B cell (primary cell): ENCODE measurements around the gene ICAM1.

Experiments
- EZH2 ChIP-seq: IDR thresholded peaks from 2 replicates; pipeline ENCODE4 v1.6.1; 2012; ENCODE audit warnings: borderline replicate concordance, low read depth, mild to moderate bottlenecking, moderate library complexity, low read length; ENCODE audit not compliant: insufficient read depth, poor library complexity, severe bottlenecking
- TF ChIP-seq, protein P1 (sequence below): fragments of 200-600 bp; IDR thresholded peaks from one replicate; pipeline ENCODE4 v1.8.0; 2022; ENCODE audit warnings: antibody characterized with exemption, mild to moderate bottlenecking

DNA sequence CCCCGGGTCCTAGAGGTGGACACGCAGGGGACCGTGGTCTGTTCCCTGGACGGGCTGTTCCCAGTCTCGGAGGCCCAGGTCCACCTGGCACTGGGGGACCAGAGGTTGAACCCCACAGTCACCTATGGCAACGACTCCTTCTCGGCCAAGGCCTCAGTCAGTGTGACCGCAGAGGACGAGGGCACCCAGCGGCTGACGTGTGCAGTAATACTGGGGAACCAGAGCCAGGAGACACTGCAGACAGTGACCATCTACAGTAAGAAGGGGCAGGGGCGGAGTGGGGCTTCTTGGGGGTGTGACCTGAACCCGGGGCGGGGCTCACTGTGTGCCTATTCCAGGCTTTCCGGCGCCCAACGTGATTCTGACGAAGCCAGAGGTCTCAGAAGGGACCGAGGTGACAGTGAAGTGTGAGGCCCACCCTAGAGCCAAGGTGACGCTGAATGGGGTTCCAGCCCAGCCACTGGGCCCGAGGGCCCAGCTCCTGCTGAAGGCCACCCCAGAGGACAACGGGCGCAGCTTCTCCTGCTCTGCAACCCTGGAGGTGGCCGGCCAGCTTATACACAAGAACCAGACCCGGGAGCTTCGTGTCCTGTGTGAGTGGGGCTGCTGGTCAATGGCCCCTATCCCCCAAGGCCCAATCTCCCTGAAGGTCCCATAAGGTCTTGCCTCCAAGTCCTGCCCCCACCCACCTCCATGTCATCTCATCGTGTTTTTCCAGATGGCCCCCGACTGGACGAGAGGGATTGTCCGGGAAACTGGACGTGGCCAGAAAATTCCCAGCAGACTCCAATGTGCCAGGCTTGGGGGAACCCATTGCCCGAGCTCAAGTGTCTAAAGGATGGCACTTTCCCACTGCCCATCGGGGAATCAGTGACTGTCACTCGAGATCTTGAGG is 13.4 kb downstream of the ICAM1 start:
- TF ChIP-seq, protein P1, sequence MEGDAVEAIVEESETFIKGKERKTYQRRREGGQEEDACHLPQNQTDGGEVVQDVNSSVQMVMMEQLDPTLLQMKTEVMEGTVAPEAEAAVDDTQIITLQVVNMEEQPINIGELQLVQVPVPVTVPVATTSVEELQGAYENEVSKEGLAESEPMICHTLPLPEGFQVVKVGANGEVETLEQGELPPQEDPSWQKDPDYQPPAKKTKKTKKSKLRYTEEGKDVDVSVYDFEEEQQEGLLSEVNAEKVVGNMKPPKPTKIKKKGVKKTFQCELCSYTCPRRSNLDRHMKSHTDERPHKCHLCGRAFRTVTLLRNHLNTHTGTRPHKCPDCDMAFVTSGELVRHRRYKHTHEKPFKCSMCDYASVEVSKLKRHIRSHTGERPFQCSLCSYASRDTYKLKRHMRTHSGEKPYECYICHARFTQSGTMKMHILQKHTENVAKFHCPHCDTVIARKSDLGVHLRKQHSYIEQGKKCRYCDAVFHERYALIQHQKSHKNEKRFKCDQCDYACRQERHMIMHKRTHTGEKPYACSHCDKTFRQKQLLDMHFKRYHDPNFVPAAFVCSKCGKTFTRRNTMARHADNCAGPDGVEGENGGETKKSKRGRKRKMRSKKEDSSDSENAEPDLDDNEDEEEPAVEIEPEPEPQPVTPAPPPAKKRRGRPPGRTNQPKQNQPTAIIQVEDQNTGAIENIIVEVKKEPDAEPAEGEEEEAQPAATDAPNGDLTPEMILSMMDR, result no peak
- no peak for TF ChIP-seq EZH2
